Choroid plexus epithelial cell (primary cell): Measurements from ENCODE around the gene FAHD1.

Experiments
- DNase-seq: peaks from one replicate; pipeline ENCODE4 v3.0.0-alpha.2; 2010; ENCODE audit warnings: low read depth
- H3K4me3 ChIP-seq: 2 replicates; pipeline ENCODE4 v1.5.1; 2011; ENCODE audit warnings: low read depth, mild to moderate bottlenecking, control low read depth, low read length, moderate library complexity
- TF ChIP-seq, protein P1 (sequence below): conservative IDR thresholded peaks from 2 replicates; pipeline ENCODE4 v1.5.1; 2011; ENCODE audit warnings: low read depth, mild to moderate bottlenecking, control low read depth, inconsistent platforms, low read length, moderate library complexity

Gene FAHD1

DNA sequence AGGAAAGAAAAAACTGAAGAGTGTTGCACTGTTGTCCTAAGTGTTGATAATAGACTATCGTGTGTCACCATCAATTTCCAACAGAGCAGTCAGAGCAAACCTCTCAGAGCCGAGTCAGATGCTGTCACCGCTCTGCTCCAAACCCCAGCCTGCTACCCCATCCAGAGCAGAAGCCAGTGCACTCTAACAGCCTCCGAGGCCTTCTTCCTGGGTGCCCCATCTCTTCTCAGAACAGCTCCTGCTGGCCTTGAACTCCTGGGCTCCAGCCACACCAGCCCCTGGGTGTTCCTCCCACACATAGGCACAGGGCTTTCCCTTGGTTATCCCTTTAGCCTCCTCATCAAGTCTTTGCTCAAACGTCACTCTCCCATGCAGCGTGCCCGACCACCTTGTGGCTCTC is 24.0 kb downstream of the FAHD1 start:
- TF ChIP-seq, protein P1, sequence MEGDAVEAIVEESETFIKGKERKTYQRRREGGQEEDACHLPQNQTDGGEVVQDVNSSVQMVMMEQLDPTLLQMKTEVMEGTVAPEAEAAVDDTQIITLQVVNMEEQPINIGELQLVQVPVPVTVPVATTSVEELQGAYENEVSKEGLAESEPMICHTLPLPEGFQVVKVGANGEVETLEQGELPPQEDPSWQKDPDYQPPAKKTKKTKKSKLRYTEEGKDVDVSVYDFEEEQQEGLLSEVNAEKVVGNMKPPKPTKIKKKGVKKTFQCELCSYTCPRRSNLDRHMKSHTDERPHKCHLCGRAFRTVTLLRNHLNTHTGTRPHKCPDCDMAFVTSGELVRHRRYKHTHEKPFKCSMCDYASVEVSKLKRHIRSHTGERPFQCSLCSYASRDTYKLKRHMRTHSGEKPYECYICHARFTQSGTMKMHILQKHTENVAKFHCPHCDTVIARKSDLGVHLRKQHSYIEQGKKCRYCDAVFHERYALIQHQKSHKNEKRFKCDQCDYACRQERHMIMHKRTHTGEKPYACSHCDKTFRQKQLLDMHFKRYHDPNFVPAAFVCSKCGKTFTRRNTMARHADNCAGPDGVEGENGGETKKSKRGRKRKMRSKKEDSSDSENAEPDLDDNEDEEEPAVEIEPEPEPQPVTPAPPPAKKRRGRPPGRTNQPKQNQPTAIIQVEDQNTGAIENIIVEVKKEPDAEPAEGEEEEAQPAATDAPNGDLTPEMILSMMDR = no peak
- H3K4me3 ChIP-seq = no peak overlapping the region
- no peak for DNase-seq

GRCh38 chr16:1851793-1852192 is 24.8 kb downstream of the FAHD1 start:
- no peak for DNase-seq
- TF ChIP-seq, protein P1 = no peak
- H3K4me3 ChIP-seq = no peak overlapping the region

GRCh38 chr16:1857433-1858097 is 30.6 kb downstream of the FAHD1 start:
- no peak for DNase-seq
- no peak overlapping the region for H3K4me3 ChIP-seq
- TF ChIP-seq, protein P1 = no peak

DNA sequence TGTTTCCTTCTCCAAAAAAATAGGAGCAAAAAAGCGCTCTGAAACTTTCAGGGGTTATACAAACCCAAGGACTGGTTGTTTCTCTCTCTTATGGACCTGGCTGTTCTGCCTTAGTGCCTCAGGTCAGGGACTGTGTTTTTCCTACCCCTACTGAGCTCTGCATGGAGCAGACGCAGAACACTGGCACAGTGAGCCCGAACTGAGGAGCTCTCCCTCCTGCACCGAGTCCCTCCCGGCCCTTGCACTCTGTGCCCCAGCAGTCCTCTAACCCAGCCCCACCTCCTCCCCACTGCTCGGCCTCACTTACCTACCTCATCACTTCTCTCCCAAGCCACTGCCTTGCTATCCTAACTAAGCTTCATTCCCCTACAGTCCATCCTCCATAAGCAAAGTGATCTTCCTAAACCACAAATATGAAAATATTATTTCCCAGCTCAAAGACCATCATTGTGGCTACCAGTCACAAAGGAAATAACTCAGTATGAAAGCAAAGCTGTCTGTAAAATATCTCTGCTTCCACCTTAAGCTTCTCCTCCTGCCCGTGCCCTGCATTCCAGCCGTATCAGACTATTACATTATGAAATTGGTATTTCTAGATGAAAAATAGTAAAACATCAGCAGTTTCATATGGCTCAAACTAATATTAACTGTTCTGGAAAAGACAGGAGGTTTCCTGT is 31.3 kb downstream of the FAHD1 start:
- TF ChIP-seq, protein P1 = no peak
- DNase-seq = peak; percentile 76
- peak overlapping the region; percentile 1 for H3K4me3 ChIP-seq

DNA sequence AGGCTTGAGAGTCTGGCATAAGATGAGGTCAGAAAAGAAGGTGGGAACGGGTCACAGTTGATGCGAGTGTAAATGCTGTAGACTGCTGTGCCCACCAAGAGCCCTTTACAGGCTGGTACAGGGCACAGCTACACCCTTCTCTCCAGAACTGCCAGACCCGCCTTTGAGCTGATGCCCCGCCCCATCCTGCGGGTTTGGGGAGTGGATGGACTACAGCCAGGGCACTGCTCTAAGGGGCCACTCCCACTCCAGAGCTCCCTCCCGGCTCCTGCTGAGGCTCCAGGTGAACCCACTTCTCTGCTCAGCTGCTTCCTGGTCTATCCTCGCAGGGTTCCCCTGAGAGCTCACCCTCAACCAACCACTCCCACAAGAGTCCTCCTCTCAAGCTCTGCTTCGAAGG is 32.6 kb downstream of the FAHD1 start:
- DNase-seq = no peak
- no peak overlapping the region for H3K4me3 ChIP-seq
- TF ChIP-seq, protein P1 = no peak

DNA sequence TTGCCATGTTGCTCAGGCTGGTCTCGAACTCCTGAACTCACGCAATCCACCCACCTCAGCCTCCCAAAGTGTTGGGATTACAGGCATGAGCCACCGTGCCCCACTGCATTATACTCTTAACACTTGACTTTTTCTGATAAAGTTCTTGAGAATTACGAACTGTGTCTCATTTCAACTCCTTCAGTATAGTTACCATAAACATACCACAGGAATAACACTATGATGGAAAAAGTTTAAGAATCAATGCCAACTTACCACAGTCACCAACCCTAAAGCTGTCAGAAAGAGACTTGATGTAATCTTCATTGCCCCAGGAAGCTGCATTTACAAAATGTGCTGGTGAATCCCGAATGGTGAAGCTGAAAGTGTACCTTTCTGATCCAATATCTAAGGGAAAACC is 34.7 kb downstream of the FAHD1 start:
- H3K4me3 ChIP-seq = no peak overlapping the region
- TF ChIP-seq, protein P1 = no peak
- no peak for DNase-seq

DNA sequence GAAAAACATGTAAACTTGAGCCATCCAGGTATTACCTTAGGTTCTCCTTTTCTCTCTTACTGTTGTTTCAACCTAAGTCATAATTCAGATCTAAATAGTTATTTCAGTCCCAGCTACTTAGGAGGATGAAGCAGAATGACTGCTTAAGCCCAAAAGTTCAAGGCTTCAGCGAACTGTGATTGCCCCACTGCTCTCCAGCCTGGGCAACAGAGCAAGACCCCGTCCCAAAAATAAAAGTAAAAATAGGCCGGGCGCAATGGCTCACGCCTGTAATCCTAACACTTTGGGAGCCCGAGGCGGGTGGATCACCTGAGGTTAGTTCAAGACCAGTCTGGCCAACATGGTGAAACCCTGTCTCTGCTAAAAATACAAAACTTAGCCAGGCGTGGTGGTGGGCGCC is 35.4 kb downstream of the FAHD1 start:
- TF ChIP-seq, protein P1 = no peak
- no peak for DNase-seq
- no peak overlapping the region for H3K4me3 ChIP-seq
